H1 (cell line): ENCODE data around the gene CATSPERD. TPM values are rescaled to one million over a fixed set of nuclear protein-coding genes. Genes with fewer than 3 reads are reported as not detected.

Source experiments
- BACH1 ChIP-seq: IDR thresholded peaks from 2 replicates; pipeline ENCODE4 v1.6.1; 2012; ENCODE audit warnings: low read length, improper control_type of control experiment
- SIN3A ChIP-seq, 2 experiments: IDR thresholded peaks in 1 of 2; conservative IDR thresholded peaks in 1 of 2; 2 replicates each; pipeline ENCODE4 v1.6.1; 2011 to 2012; ENCODE audit warnings: low read length in 2 of 2, improper control_type of control experiment in 1 of 2, low read depth in 1 of 2, mild to moderate bottlenecking in 1 of 2
- polyA plus RNA-seq, 7 experiments: library from polyadenylated mRNA; depleted of rRNA in 3 of 7; stranded (reverse) in 5 of 7; unstranded in 2 of 7; fragments of >200 nt in 5 of 7; fragments of 200-250 nt in 2 of 7; gene quantifications; 1 replicate in 5 of 7; 2 replicates in 1 of 7; 4 replicates in 1 of 7; pipeline versions ENCODE4 v1.2.1 to v1.2.3, GENCODE V29; 2011 to 2013; ENCODE audit warnings: missing spikeins in 2 of 7, mixed read lengths in 2 of 7
- total RNA-seq: library from RNA; stranded (reverse); fragmentation: NEBNext Ultra II Directional; extraction: Animal tissue kit (Norgen Biotek cat#: 25700); gene quantifications from 2 replicates; pipeline ENCODE4 v1.2.1, GENCODE V29; 2021
- TF ChIP-seq, protein P1 (sequence below): IDR thresholded peaks from 2 replicates; pipeline ENCODE4 v1.6.1; 2011; ENCODE audit warnings: low read depth, mild to moderate bottlenecking, low read length; ENCODE audit not compliant: insufficient read depth

Gene CATSPERD
- total and polyA plus RNA-seq, 2 of the 8 experiments (the other 6 are each of a cell fraction or from before 2014, with no cell fraction given), result 0.12 TPM; not detected in 1

DNA sequence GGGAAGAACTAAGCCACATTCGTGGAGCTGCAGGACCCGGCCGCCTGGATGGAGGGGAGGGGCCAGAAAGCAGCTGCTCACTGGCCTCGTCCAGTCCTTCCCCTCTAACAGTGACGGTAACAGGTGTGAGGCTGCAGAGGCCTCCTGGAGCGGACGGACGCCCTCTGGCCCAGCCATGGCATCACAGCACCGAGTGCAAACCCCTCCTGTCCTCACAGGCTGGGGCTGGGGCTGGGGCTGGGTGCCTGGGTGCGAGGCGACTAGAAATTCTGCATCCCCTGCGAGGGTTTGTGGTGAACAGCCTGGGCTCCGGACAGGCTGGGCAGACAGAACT is 43.7 kb upstream of the CATSPERD start (continued):
- no peak for TF ChIP-seq SIN3A (conservative IDR thresholded peaks at IDR 0.05 in 1 of 2, IDR thresholded peaks at IDR 0.05 in 1 of 2; ENCODE audit: low read depth in 1 of 2, low read length in 2 of 2)
- TF ChIP-seq, protein P1, sequence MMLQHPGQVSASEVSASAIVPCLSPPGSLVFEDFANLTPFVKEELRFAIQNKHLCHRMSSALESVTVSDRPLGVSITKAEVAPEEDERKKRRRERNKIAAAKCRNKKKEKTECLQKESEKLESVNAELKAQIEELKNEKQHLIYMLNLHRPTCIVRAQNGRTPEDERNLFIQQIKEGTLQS, result no peak
- TF ChIP-seq BACH1, result no peak
- TF ChIP-seq, all 59 proteins: peak for 0
